ENCODE measurements around the gene HDGFL2.

HDGFL2 gene

GRCh38 chr19:4472174-4472974 lies at the start of gene HDGFL2:
TSS of gene HDGFL2 (plus strand) at chr19:4472297. CDS start at chr19:4472351, 54 bp downstream.
- H3K9me3 ChIP-seq (ENCODE audit: insufficient read depth, low read depth, low read length), result no peaks in the 10 kb centered on the region
- 0 out of 2 replicates have a peak, but pooled peaks cover 5% of the 10 kb centered on the region for H3K4me1 ChIP-seq (ENCODE audit: insufficient read depth, low read length)
- H3K27me3 ChIP-seq (ENCODE audit: insufficient read depth, low read length), result no peaks in the 10 kb centered on the region
- H3K9ac ChIP-seq (ENCODE audit: low read depth, low read length), result peak within 1 kb of the TSS; percentile 80
- peak within 1 kb of the TSS; percentile 2 for H3K27ac ChIP-seq (ENCODE audit: low read length)
- peaks cover 18% of the 10 kb centered on the region for H3K36me3 ChIP-seq (ENCODE audit: insufficient read depth, low read depth, low read length)
- peak within 1 kb of the TSS; percentile 76 for H3K4me3 ChIP-seq (ENCODE audit: low read length)

GRCh38 chr19:4423416-4424126 lies 48.5 kb upstream of the HDGFL2 start:
- H3K4me1 ChIP-seq (ENCODE audit: insufficient read depth, low read length), result no peaks in the 10 kb centered on the region
- H3K27ac ChIP-seq (ENCODE audit: low read length), result no peak overlapping the region
- H3K9me3 ChIP-seq (ENCODE audit: insufficient read depth, low read depth, low read length), result no peaks in the 10 kb centered on the region
- H3K36me3 ChIP-seq (ENCODE audit: insufficient read depth, low read depth, low read length), result peaks cover 85% of the 10 kb centered on the region
- H3K9ac ChIP-seq (ENCODE audit: low read depth, low read length), result no peak overlapping the region
- H3K4me3 ChIP-seq (ENCODE audit: low read length), result no peak overlapping the region
- no peaks in the 10 kb centered on the region for H3K27me3 ChIP-seq (ENCODE audit: insufficient read depth, low read length)

- H3K4me3 ChIP-seq (ENCODE audit: low read length), result no peak overlapping the region
- H3K27ac ChIP-seq (ENCODE audit: low read length), result no peak overlapping the region
- no peaks in the 10 kb centered on the region for H3K27me3 ChIP-seq (ENCODE audit: insufficient read depth, low read length)
- H3K9ac ChIP-seq (ENCODE audit: low read depth, low read length), result no peak overlapping the region
- no peaks in the 10 kb centered on the region for H3K9me3 ChIP-seq (ENCODE audit: insufficient read depth, low read depth, low read length)
- peaks cover 88% of the 10 kb centered on the region for H3K36me3 ChIP-seq (ENCODE audit: insufficient read depth, low read depth, low read length)
- no peaks in the 10 kb centered on the region for H3K4me1 ChIP-seq (ENCODE audit: insufficient read depth, low read length)
These were observed 46.6 kb upstream of the HDGFL2 start for GRCh38 chr19:4425537-4425936.

GRCh38 chr19:4428326-4428975 lies 43.6 kb upstream of the HDGFL2 start:
- H3K27ac ChIP-seq (ENCODE audit: low read length), result no peak overlapping the region
- peaks cover 89% of the 10 kb centered on the region for H3K36me3 ChIP-seq (ENCODE audit: insufficient read depth, low read depth, low read length)
- H3K9ac ChIP-seq (ENCODE audit: low read depth, low read length), result no peak overlapping the region

GRCh38 chr19:4429256-4429655 lies 42.8 kb upstream of the HDGFL2 start:
- H3K4me1 ChIP-seq (ENCODE audit: insufficient read depth, low read length), result no peaks in the 10 kb centered on the region
- peaks cover 89% of the 10 kb centered on the region for H3K36me3 ChIP-seq (ENCODE audit: insufficient read depth, low read depth, low read length)
- H3K27me3 ChIP-seq (ENCODE audit: insufficient read depth, low read length), result no peaks in the 10 kb centered on the region
- no peak overlapping the region for H3K4me3 ChIP-seq (ENCODE audit: low read length)
- H3K9ac ChIP-seq (ENCODE audit: low read depth, low read length), result no peak overlapping the region
- no peaks in the 10 kb centered on the region for H3K9me3 ChIP-seq (ENCODE audit: insufficient read depth, low read depth, low read length)
- no peak overlapping the region for H3K27ac ChIP-seq (ENCODE audit: low read length)

More at GRCh38 chr19:4428326-4428975, 43.6 kb upstream of the HDGFL2 start:
- no peaks in the 10 kb centered on the region for H3K9me3 ChIP-seq (ENCODE audit: insufficient read depth, low read depth, low read length)
- no peak overlapping the region for H3K4me3 ChIP-seq (ENCODE audit: low read length)
- no peaks in the 10 kb centered on the region for H3K4me1 ChIP-seq (ENCODE audit: insufficient read depth, low read length)
- H3K27me3 ChIP-seq (ENCODE audit: insufficient read depth, low read length), result no peaks in the 10 kb centered on the region

GRCh38 chr19:4429771-4430171 lies 42.3 kb upstream of the HDGFL2 start:
- Histone ChIP-seq H3K9me3 (ENCODE audit: insufficient read depth, low read depth, low read length) (no peaks in the 10 kb centered on the region), H3K27ac (ENCODE audit: low read length) (no peak overlapping the region), H3K9ac (ENCODE audit: low read depth, low read length) (no peak overlapping the region), H3K27me3 (ENCODE audit: insufficient read depth, low read length) (no peaks in the 10 kb centered on the region), H3K4me3 (ENCODE audit: low read length) (no peak overlapping the region), H3K4me1 (ENCODE audit: insufficient read depth, low read length) (no peaks in the 10 kb centered on the region), H3K36me3 (ENCODE audit: insufficient read depth, low read depth, low read length) (peaks cover 89% of the 10 kb centered on the region)

GRCh38 chr19:4430760-4431159 lies 41.3 kb upstream of the HDGFL2 start:
- Histone ChIP-seq H3K9ac (ENCODE audit: low read depth, low read length) (no peak overlapping the region), H3K36me3 (ENCODE audit: insufficient read depth, low read depth, low read length) (peaks cover 88% of the 10 kb centered on the region), H3K4me3 (ENCODE audit: low read length) (no peak overlapping the region), H3K9me3 (ENCODE audit: insufficient read depth, low read depth, low read length) (no peaks in the 10 kb centered on the region), H3K27me3 (ENCODE audit: insufficient read depth, low read length) (no peaks in the 10 kb centered on the region), H3K4me1 (ENCODE audit: insufficient read depth, low read length) (no peaks in the 10 kb centered on the region), H3K27ac (ENCODE audit: low read length) (no peak overlapping the region)

GRCh38 chr19:4431296-4431695 lies 40.8 kb upstream of the HDGFL2 start:
- Histone ChIP-seq H3K27ac (ENCODE audit: low read length) (no peak overlapping the region), H3K36me3 (ENCODE audit: insufficient read depth, low read depth, low read length) (peaks cover 89% of the 10 kb centered on the region), H3K9ac (ENCODE audit: low read depth, low read length) (no peak overlapping the region), H3K9me3 (ENCODE audit: insufficient read depth, low read depth, low read length) (no peaks in the 10 kb centered on the region), H3K27me3 (ENCODE audit: insufficient read depth, low read length) (no peaks in the 10 kb centered on the region), H3K4me3 (ENCODE audit: low read length) (no peak overlapping the region), H3K4me1 (ENCODE audit: insufficient read depth, low read length) (no peaks in the 10 kb centered on the region)

GRCh38 chr19:4431808-4432674 lies 40.1 kb upstream of the HDGFL2 start:
- Histone ChIP-seq H3K9ac (ENCODE audit: low read depth, low read length) (no peak overlapping the region), H3K9me3 (ENCODE audit: insufficient read depth, low read depth, low read length) (no peaks in the 10 kb centered on the region), H3K27me3 (ENCODE audit: insufficient read depth, low read length) (no peaks in the 10 kb centered on the region), H3K4me3 (ENCODE audit: low read length) (no peak overlapping the region), H3K27ac (ENCODE audit: low read length) (no peak overlapping the region), H3K4me1 (ENCODE audit: insufficient read depth, low read length) (no peaks in the 10 kb centered on the region), H3K36me3 (ENCODE audit: insufficient read depth, low read depth, low read length) (peaks cover 90% of the 10 kb centered on the region)

- Histone ChIP-seq H3K9me3 (ENCODE audit: insufficient read depth, low read depth, low read length) (no peaks in the 10 kb centered on the region), H3K36me3 (ENCODE audit: insufficient read depth, low read depth, low read length) (peaks cover 97% of the 10 kb centered on the region), H3K9ac (ENCODE audit: low read depth, low read length) (no peak overlapping the region), H3K27ac (ENCODE audit: low read length) (no peak overlapping the region), H3K4me3 (ENCODE audit: low read length) (no peak overlapping the region), H3K4me1 (ENCODE audit: insufficient read depth, low read length) (no peaks in the 10 kb centered on the region), H3K27me3 (ENCODE audit: insufficient read depth, low read length) (no peaks in the 10 kb centered on the region)
These were observed 39.1 kb upstream of the HDGFL2 start for GRCh38 chr19:4432918-4433506.

- peaks cover 95% of the 10 kb centered on the region for H3K36me3 ChIP-seq (ENCODE audit: insufficient read depth, low read depth, low read length)
These were observed 37.7 kb upstream of the HDGFL2 start for GRCh38 chr19:4434391-4434790.

More at GRCh38 chr19:4434391-4434790, 37.7 kb upstream of the HDGFL2 start:
- H3K4me3 ChIP-seq (ENCODE audit: low read length), result no peak overlapping the region
- H3K27ac ChIP-seq (ENCODE audit: low read length), result no peak overlapping the region
- H3K4me1 ChIP-seq (ENCODE audit: insufficient read depth, low read length), result no peaks in the 10 kb centered on the region
- H3K9ac ChIP-seq (ENCODE audit: low read depth, low read length), result no peak overlapping the region
- H3K27me3 ChIP-seq (ENCODE audit: insufficient read depth, low read length), result no peaks in the 10 kb centered on the region
- no peaks in the 10 kb centered on the region for H3K9me3 ChIP-seq (ENCODE audit: insufficient read depth, low read depth, low read length)

Data from iPS-20b (cell line).